Fibroblast of skin of left biceps (primary cell): Measurements from ENCODE around the gene TMTC2.

ENCODE experiments used
- DNase-seq, 2 experiments: peaks; one replicate each; pipeline ENCODE4 v3.0.0-alpha.2; 2013; ENCODE audit warnings: low read depth in 2 of 2

TMTC2 gene

DNA sequence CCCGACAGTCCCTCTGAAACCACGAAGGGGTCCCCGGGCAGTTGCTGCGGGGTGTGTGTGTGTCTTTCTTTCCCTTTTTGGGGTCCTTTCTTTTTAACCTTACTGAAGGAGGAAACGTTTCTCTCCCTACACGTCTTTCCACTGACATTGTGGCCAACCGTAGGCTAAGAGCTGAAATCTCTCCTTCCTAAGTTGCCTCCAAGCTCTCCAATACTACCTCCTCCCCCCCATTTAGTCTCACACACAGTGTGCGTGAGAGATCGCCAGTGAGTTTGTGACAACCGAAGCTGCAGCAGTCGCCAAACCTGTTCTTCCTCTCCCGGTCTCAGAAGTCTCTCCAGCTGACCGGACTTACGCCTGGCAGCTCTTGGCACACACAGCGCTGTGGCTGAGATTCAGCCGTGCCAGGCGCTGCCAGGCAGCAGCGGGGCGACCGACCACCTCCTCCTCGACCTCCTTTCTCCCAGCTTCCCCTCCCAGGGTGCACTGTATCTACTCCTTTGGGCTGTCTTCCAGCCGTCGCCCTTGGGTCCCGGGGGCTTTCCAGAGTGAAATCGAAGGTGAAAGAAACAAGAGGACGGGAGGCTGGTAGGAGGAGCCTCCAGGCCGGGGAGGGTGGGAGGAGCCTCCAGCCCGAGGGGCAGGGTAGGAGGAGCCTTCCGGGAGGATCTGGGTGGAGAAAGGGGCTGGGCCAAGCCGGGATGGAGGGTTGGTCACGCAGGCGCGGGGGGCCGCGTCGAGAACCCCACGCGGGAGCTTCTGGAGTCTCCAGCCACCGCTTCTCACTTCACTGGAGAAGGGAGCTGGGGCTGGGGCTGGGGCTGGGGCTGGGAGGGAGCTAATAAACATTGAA, at the start of gene TMTC2:
TSS of gene TMTC2 (plus strand) at position 739 of the 853 bp plus-strand sequence.
- peak; percentile 55 to 66 for DNase-seq

DNA sequence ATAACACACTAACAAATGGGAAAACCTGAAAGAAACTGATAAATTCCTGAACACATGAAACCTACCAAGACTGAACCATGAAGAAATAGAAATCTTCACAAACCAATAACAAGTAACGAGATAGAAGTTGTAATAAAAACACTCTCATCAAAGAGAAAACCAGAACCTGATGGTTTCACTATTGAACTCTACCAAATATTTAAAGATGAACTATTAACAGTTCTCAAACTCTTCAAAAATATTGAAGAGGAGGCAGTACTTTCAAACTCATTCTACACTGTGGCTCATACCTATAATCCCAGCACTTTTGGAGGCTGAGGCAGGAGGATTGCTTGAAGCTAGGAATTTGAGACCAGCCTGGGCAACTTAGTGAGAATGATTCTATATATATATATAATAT, 48.4 kb upstream of the TMTC2 start:
- no peak for DNase-seq

DNA sequence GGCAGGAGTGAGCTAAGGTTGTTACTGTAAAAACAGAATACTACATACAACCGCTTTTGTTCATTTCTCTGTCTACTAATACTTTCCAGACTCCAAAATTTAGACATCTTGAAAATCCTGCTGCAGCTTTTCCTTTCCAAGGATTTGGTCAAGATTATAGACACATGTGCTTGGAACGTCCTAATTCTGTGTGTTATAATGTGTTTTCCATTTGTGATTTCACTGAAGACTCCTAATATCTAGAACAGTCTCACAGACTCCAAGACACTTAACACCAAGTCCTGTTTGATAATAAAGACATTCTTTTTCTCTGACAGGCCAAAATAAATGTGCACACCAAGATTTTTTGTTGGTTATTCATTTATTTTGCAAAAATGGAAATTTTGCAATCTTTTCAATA, 41.8 kb upstream of the TMTC2 start:
- DNase-seq = no peak

DNA sequence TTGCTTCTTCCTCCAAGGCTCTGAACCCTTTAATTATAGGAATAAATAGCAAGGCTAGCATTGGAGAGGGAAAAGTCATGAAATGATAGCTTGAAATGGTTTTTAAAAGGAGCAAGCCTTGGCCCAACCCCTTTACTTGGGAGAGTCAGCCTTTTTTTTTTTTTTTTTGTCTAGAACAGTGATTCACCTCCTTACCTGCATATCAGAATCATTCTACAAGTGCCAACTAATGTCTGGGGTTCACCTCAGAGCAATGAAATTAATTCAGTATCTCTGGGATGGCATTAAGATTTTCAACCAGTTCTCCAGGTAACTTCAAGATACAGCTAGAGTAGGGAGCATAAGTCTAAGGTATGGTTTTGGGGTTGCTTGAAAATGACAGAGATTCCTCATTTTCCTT, 41.3 kb upstream of the TMTC2 start:
- no peak for DNase-seq

DNA sequence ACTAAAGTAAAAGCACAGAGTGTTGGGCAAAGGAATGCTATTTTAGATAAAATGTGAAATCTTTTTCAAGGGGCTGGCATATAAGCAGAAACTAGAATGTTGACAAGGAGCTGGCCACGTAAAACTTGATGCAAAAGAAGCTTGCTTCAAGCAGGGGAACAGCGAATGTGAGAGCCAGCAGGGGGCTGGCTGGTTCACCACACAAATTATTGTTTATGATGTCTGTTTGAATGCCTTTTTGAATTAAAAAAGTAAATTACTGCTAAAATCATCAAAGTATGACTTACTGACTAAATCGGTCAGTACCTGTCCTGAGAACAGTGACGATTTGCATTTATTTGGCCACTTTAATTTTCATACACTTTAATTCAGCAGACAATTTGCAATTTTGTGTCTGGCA, 38.9 kb upstream of the TMTC2 start:
- DNase-seq = no peak

DNA sequence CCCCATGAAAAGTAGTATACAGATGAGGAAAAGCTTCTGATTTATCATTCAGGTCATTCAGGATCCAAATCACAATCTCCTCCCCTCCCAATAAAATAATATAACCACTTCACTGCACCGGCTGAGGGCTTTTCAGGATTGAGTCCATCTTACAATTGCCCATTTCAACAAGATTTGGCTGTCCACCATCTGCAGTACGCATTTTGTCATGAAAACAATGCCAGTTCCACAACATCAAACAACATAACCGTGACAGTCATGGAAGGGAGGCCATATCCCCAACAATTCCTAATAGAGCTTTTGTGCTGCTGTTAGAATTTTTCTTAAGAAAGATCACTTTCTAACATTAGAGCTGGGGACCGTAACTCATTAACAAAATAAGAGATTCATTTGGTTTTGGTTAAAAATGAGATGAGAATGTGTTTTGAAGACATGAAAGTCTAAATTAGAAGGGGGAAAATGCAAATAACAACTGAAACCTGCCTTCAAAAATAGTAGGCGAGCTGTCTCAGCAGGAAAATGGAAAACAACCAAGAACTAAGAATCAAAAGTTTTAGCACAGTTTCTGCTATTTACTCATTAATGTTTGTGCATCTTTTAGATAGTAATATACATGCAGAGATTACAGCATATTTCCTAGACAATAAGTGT, 38.3 kb upstream of the TMTC2 start:
- DNase-seq = no peak

- no peak for DNase-seq
Observed at GRCh38 chr12:82650627-82651337, 35.9 kb upstream of the TMTC2 start.

- DNase-seq = no peak
Observed at GRCh38 chr12:82651489-82651888, 35.2 kb upstream of the TMTC2 start.

- DNase-seq = no peak
Observed at GRCh38 chr12:82652071-82652470, 34.6 kb upstream of the TMTC2 start.

DNA sequence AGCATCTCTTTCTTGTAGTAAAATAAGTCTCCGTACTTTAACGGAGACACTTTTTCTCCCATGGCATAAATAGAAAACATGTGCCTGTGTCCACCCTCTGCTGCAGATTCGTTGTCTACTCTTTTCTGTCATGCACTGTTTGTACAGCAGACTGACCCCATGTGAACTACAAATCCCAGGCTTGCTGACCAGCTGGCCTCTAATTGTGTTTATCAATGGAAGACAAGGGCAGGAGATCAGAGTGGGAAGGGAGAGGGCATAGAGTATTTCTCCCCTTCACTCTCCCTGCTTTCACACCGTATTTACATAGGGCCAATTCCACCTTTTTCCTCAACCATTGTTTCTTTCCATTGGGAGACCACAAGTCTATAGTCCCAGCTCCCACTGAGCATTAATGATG, 31.0 kb upstream of the TMTC2 start:
- no peak for DNase-seq

GRCh38 chr12:82659343-82660207, 27.1 kb upstream of the TMTC2 start:
- DNase-seq = no peak

GRCh38 chr12:82660541-82661325, 26.0 kb upstream of the TMTC2 start:
- DNase-seq = no peak

- DNase-seq = no peak
Observed at GRCh38 chr12:82663893-82664292, 22.8 kb upstream of the TMTC2 start.

DNA sequence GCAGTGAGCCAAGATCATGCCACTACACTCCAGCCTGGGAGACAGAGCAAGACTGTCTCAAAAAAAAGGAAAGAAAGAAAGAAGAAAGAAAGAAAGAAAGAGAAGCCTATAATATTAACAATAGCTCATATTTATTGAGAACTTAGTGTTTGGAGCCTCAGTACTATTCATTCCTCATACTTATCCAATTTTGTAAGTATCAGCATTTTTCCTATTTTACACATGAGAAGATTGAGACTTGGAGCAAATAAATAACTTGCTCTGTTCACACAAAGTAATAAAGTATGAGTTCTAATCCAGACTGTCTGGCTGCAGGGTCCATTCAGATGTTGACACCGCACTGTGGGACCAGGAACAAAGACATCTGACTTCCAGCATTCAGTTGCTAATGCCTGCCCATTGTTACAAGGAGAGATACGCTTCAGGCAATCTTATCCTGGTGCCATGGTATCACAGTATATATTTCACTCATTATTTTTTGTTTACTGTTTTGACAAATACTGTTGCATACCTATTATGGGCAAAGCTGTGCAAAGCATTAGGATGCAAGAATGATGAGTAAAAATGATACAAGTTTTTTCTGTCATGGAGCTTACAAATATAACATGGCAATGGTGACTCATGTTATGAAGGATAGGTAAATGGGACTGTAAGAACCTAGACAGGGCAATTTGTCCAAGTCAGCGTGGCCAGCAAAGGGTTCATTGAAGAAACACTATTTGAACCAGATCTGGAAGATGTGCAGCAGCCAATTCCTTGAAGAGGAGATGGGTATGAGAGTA, 21.4 kb upstream of the TMTC2 start:
- no peak for DNase-seq

DNA sequence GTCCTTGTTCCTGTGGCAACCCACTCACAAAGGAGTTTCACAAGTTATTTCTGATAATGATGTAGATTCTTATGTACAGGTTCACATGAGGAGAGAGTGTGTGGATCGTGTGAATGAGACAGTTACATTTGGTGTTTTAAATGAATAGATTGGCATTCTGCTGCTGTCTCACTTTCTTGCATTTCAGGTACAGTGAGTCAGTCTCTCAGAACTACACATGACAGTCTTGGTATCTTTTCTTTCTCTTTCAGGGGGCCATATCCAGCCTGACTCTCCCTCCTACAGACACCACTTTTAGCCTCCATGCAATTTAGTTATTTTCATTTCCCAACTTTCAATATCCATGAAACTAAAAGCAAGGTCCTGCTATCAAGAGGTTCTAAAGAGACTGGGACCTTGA, 19.9 kb upstream of the TMTC2 start:
- DNase-seq = no peak

- DNase-seq = no peak
Observed at GRCh38 chr12:82671673-82672195, 15.0 kb upstream of the TMTC2 start.

DNA sequence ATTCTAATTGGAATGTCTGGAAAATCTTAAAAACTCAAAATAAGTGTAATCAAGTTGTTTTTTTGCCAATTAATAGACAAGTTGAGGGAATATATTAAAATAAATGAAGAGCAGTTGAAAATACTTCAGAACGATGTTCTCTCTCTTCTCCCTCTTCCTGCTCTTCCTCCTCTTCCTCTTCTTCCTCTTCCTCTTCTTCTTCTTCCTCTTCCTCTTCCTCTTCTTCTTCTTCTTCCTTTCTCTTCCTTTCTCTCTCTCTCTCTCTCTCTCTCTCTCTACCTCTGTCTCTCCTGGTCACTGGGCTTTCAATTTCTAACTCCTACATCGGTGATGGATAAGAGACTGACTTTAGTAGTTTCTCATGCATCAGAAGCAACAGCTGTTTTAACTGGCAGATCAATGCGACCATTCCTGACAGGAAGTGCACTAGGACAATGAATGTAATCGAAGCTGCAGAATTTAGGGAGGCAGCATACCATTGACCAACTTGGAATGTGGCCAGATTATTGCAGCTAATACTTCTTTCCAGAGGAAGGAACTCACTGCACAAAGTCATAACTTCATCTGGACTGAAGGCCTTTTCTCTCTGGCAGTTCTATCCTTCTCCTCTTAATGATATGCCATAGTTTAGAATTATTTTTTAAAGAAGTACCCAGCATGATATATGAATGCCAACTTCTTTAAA, 13.8 kb upstream of the TMTC2 start:
- no peak for DNase-seq

DNA sequence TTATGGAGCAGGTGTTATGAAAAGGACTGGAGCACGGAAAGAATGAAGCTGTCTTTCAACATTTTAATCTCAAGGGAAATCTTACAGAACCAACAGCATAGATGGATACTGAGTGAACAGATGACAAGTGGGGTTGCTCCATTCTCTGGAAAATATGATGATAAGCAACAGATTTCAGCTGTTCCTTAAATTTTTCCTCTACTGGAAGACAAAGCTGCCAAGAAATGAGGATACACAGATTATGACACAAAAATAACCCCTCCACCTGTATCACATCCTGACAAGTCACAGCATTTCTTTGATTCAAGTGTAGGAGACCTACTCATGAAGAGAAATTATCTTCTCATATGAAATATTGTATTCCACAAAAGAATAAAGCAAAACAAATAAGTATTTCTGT, 13.0 kb upstream of the TMTC2 start:
- no peak for DNase-seq

GRCh38 chr12:82675246-82675645, 11.5 kb upstream of the TMTC2 start:
- DNase-seq = no peak
